A673 (cell line): Measurements from ENCODE around the gene CCER1.

Source experiments
- EZH2 ChIP-seq: fragments of 200-600 bp; sonication (generic); IDR thresholded peaks from 2 replicates; pipeline ENCODE4 v1.6.1; 2017; ENCODE audit warnings: borderline replicate concordance, low read depth, mild to moderate bottlenecking, mixed read lengths, antibody characterized with exemption, low read length; ENCODE audit not compliant: poor library complexity, severe bottlenecking
- TF ChIP-seq, protein P1 (sequence below): fragments of 300-800, 200-600 bp; sonication (generic); conservative IDR thresholded peaks from 2 replicates; pipeline ENCODE4 v1.5.1; 2017; ENCODE audit warnings: low read depth, mild to moderate bottlenecking, antibody characterized with exemption, low read length, moderate library complexity, mixed read lengths

DNA sequence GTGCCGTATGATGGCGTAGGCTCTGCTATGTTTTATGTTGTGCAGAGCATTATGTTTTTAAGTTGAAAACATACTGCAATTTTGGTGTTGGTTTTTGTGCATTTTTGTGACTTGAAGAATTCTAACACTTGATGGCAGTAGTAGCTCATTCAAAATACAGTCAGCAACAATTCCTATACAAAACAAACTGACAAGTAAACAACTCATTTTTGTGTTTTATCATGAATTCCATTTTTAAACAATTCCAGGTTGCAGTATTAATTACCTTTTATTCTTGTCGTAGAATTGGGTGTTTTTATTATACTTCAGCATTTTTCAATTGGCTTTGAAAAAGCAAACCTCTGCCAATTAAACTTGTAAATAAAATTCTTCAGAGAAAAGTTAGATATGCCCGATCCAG is 4.1 kb upstream of the CCER1 start:
- TF ChIP-seq, protein P1, sequence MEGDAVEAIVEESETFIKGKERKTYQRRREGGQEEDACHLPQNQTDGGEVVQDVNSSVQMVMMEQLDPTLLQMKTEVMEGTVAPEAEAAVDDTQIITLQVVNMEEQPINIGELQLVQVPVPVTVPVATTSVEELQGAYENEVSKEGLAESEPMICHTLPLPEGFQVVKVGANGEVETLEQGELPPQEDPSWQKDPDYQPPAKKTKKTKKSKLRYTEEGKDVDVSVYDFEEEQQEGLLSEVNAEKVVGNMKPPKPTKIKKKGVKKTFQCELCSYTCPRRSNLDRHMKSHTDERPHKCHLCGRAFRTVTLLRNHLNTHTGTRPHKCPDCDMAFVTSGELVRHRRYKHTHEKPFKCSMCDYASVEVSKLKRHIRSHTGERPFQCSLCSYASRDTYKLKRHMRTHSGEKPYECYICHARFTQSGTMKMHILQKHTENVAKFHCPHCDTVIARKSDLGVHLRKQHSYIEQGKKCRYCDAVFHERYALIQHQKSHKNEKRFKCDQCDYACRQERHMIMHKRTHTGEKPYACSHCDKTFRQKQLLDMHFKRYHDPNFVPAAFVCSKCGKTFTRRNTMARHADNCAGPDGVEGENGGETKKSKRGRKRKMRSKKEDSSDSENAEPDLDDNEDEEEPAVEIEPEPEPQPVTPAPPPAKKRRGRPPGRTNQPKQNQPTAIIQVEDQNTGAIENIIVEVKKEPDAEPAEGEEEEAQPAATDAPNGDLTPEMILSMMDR: peak; percentile 31; the same call in 1 of the 2 replicates
- TF ChIP-seq EZH2: no peak
